Gastrocnemius medialis (tissue), 4 donors: ENCODE data around the gene MAP3K7. TPM values are rescaled to one million over a fixed set of nuclear protein-coding genes. Genes with fewer than 3 reads are reported as not detected.

Experiments
- ATAC-seq, 2 donors: fragments of 150-250 bp; one replicate each; pipeline ENCODE4 v1.9.1; 2016
- DNase-seq, 2 donors: peaks; one replicate each; pipeline ENCODE4 v3.0.0-alpha.2; 2019
- H3K27ac ChIP-seq, 4 donors: fragments of 200-600 bp; sonication (generic); 1 replicate in 1 of 4; 2 replicates in 3 of 4; pipeline ENCODE4 v1.5.1; 2016 to 2018; ENCODE audit warnings: mild to moderate bottlenecking in 2 of 4, moderate library complexity in 1 of 4
- H3K27me3 ChIP-seq, 3 donors: fragments of 200-600 bp; sonication (generic) in 2 of 3; 1 replicate in 1 of 3; 2 replicates in 2 of 3; pipeline versions ENCODE4 v1.5.1 to v1.6.0; 2016 to 2019; ENCODE audit warnings: mild to moderate bottlenecking in 1 of 3, moderate library complexity in 1 of 3
- H3K36me3 ChIP-seq, 2 donors: fragments of 200-600 bp; sonication (generic) in 1 of 2; one replicate each; pipeline ENCODE4 v1.5.1; 2017 to 2018
- H3K4me1 ChIP-seq, 2 donors: fragments of 200-600 bp; sonication (generic) in 1 of 2; one replicate each; pipeline ENCODE4 v1.5.1; 2016 to 2017; ENCODE audit warnings: mild to moderate bottlenecking in 2 of 2
- H3K4me3 ChIP-seq, 4 donors: fragments of 200-600 bp; sonication (generic) in 3 of 4; 1 replicate in 1 of 4; 2 replicates in 3 of 4; pipeline ENCODE4 v1.5.1; 2016 to 2019; ENCODE audit warnings: mild to moderate bottlenecking in 2 of 4
- H3K9me3 ChIP-seq, 3 donors: fragments of 200-600 bp; sonication (generic) in 2 of 3; 1 replicate in 1 of 3; 2 replicates in 2 of 3; pipeline ENCODE4 v1.5.1; 2016 to 2019
- POLR2A ChIP-seq, 2 donors: fragments of 450-650 bp; IDR thresholded peaks; one replicate each; pipeline ENCODE4 v1.6.1; 2017; ENCODE audit warnings: antibody characterized with exemption in 2 of 2, mild to moderate bottlenecking in 2 of 2, moderate library complexity in 2 of 2
- in situ Hi-C, 4 donors: fragments of 200-750 bp; cut with MboI; loops; one replicate each; pipeline versions ENCODE4 v1.15.0 to v1.8.0; 2017; ENCODE audit warnings: low sequenced_read_pairs in 4 of 4
- intact Hi-C: fragments of 100-400 bp; cut with DNase I; formaldehyde crosslinking; loops from one replicate; pipeline ENCODE4 v1.15.1; 2023; ENCODE audit warnings: low total_unique reads
- total RNA-seq, 4 donors: library from RNA; depleted of rRNA; stranded (reverse); fragments of >200 nt; gene quantifications; one replicate each; pipeline versions ENCODE4 v1.1.0 to v1.2.3, GENCODE V29; 2016
- TF ChIP-seq, protein P1 (sequence below), 5 experiments: fragments of 450-650 bp in 3 of 5; fragments of 200-600 bp in 2 of 5; sonication (generic) in 2 of 5; IDR thresholded peaks in 4 of 5; conservative IDR thresholded peaks in 1 of 5; 1 replicate in 4 of 5; 2 replicates in 1 of 5; pipeline ENCODE4 v1.5.1; 2016 to 2019; ENCODE audit warnings: antibody characterized with exemption in 5 of 5, mild to moderate bottlenecking in 3 of 5, moderate library complexity in 3 of 5

The MAP3K7 gene
- total RNA-seq, result 10 to 100 TPM; 16.6 to 27.2 (median 18.9) TPM

DNA sequence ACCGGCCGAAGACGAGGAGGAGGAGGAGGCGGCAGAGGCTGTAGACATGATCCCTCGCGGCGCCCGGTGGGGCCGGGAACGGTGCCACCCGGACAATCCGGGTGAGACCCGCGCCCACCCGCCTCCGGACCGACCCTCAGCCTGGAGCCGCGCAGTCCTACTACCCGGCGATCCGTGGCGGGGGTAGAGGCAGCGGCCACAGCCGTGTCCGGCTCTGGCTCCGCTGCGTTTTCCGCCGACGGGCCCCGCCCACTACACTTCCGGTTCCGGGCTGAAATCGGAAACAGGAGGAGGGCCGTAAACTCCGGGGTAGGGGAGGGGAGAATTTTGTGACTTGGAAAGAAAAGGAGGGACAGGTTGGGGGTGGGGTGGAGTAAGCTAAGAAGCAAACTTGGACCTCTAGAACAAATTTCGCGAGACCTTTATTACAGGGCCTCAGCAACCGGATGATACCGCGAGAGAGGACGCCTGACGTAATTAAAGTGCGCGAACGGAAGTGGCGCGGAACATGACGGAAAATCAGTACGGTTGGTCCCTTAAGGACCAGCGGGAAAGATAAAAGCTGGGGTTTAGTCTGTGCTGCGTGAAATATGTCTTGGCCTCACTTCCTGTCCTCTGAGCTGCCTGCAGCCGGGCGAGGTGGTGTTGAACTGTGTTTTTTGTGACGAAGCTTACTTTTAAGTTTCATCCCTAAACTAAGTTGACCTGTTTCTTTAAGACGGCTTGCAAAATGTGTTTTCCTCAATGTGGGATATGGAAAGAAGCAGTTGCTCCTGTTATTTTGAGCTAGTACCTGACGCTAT is at the start of gene MAP3K7:
MAP3K7 (minus strand) TSS at position 237 of the 803 bp plus-strand sequence; CDS start at position 48, 189 bp downstream.
- H3K27ac ChIP-seq, result peak within 1 kb of the TSS; percentile 87 to 96 (median 92)
- H3K9me3 ChIP-seq, result no peaks in the 10 kb centered on the region
- H3K4me3 ChIP-seq, result peak within 1 kb of the TSS; percentile 94 to 100 (median 99)
- TF ChIP-seq POLR2A (IDR thresholded peaks at IDR 0.05), result peak; percentile 71 to 81
- TF ChIP-seq, protein P1, sequence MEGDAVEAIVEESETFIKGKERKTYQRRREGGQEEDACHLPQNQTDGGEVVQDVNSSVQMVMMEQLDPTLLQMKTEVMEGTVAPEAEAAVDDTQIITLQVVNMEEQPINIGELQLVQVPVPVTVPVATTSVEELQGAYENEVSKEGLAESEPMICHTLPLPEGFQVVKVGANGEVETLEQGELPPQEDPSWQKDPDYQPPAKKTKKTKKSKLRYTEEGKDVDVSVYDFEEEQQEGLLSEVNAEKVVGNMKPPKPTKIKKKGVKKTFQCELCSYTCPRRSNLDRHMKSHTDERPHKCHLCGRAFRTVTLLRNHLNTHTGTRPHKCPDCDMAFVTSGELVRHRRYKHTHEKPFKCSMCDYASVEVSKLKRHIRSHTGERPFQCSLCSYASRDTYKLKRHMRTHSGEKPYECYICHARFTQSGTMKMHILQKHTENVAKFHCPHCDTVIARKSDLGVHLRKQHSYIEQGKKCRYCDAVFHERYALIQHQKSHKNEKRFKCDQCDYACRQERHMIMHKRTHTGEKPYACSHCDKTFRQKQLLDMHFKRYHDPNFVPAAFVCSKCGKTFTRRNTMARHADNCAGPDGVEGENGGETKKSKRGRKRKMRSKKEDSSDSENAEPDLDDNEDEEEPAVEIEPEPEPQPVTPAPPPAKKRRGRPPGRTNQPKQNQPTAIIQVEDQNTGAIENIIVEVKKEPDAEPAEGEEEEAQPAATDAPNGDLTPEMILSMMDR (IDR thresholded peaks at IDR 0.05 in 4 of 5, conservative IDR thresholded peaks at IDR 0.05 in 1 of 5), result no peak
- peaks cover 27 to 42% of the 10 kb centered on the region in 2 donors for H3K4me1 ChIP-seq
- DNase-seq (peak; percentile 80 to 90), ATAC-seq (peak; percentile 97 to 98)
- no peaks in the 10 kb centered on the region for H3K36me3 ChIP-seq
- intact Hi-C loops (no loop called here), in situ Hi-C loops (loop anchor here in 1 of 4 donors (25.0 kb wide), 1 partner anchor 1625 kb away; the partner anchor contains the start of gene RNGTT)
- no peaks in the 10 kb centered on the region for H3K27me3 ChIP-seq

DNA sequence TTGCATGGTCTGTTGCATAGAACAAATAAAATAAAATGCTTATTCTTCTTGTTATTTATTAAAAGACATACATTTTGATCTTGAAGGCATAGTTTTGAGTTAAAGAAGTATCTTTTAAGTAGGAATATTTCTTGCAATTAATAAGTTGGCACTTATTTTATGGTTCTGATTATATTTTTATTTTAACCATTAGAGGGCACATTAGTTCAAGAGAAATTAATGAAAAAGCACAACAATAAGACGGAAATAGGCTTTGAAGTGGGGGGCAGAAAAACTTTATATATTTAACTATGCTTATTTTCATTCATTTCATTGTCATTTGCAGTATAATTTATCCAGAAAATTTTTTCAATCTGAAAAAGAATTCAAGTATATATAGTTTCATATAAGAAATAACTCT is 44.2 kb upstream of the MAP3K7 start:
- ATAC-seq (no peak), DNase-seq (no peak)
- H3K4me1 ChIP-seq, result no peaks in the 10 kb centered on the region
- no peaks in the 10 kb centered on the region for H3K27me3 ChIP-seq
- no peak for TF ChIP-seq POLR2A (IDR thresholded peaks at IDR 0.05)
- TF ChIP-seq, protein P1 (IDR thresholded peaks at IDR 0.05 in 4 of 5, conservative IDR thresholded peaks at IDR 0.05 in 1 of 5), result no peak
- no peak overlapping the region for H3K27ac ChIP-seq
- no peaks in the 10 kb centered on the region for H3K36me3 ChIP-seq
- no peak overlapping the region for H3K4me3 ChIP-seq
- intact Hi-C loops (no loop called here), in situ Hi-C loops (no loop called here)
- no peaks in the 10 kb centered on the region for H3K9me3 ChIP-seq

DNA sequence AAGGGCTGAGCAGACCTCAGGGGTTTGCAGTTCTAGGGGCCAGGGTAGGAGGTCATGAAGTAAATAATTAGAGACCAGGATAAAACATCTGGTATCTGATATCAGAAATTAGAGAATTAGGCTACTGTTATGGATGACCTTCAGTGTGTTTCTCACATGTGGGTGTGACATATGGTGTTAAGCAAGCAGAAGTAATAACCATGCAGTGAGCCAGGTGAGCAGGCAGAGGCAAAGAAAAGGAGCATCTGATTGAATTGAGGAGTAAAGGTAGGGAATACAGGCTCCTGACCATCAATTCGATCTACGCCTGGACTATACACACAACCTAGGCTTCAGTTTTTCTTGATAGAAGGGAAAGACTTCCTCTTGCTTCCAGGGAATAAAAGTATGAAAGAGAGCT is 34.7 kb upstream of the MAP3K7 start:
- in situ Hi-C loops, result no loop called here

DNA sequence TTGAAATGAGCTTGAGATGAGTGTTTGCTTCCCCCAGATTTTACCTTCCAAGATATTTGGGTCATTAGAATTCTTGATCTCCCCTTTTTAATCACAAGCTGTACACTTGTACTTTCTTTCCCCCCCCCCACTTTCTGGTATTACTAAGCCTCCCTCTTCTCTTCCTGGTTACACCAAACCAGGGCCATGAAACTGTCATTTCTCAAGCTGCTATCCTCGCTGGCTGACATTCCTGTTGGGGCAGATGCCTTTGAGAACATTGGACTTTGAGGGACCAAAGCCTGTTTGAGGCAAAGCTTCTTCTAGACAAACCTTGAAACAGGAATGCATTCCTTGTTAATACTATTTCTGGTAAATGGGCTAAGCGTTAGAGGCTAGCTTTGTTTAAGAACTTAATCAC is 32.3 kb upstream of the MAP3K7 start:
- ATAC-seq (no peak), DNase-seq (no peak)
- Histone ChIP-seq H3K4me1 (no peaks in the 10 kb centered on the region), H3K27ac (no peak overlapping the region), H3K4me3 (no peak overlapping the region), H3K9me3 (no peaks in the 10 kb centered on the region), H3K36me3 (no peaks in the 10 kb centered on the region), H3K27me3 (peaks cover 0 to 11% (median 3%) of the 10 kb centered on the region in 3 donors)
- TF ChIP-seq POLR2A (IDR thresholded peaks at IDR 0.05), result no peak
- TF ChIP-seq, protein P1 (IDR thresholded peaks at IDR 0.05 in 4 of 5, conservative IDR thresholded peaks at IDR 0.05 in 1 of 5), result no peak
- intact Hi-C loops (no loop called here), in situ Hi-C loops (no loop called here)

More for the DNA sequence above, 34.7 kb upstream of the MAP3K7 start:
- Histone ChIP-seq H3K4me3 (no peak overlapping the region), H3K4me1 (no peaks in the 10 kb centered on the region), H3K27me3 (peaks cover 0 to 5% (median 0%) of the 10 kb centered on the region in 3 donors), H3K36me3 (no peaks in the 10 kb centered on the region), H3K27ac (no peak overlapping the region), H3K9me3 (no peaks in the 10 kb centered on the region)
- no peak for ATAC-seq
- DNase-seq, result no peak
- TF ChIP-seq, protein P1 (IDR thresholded peaks at IDR 0.05 in 4 of 5, conservative IDR thresholded peaks at IDR 0.05 in 1 of 5), result no peak
- TF ChIP-seq POLR2A (IDR thresholded peaks at IDR 0.05), result no peak
- intact Hi-C loops, result no loop called here
